NCI-H1092 treated with DMSO at 0.1 percent for 48 hours (cell line): Measurements from ENCODE around the gene RNASE8.

Source experiments
- DNase-seq: peaks from one replicate; lab custom pipeline; 2025; lab: John Stamatoyannopoulos, UW

The RNASE8 gene

DNA sequence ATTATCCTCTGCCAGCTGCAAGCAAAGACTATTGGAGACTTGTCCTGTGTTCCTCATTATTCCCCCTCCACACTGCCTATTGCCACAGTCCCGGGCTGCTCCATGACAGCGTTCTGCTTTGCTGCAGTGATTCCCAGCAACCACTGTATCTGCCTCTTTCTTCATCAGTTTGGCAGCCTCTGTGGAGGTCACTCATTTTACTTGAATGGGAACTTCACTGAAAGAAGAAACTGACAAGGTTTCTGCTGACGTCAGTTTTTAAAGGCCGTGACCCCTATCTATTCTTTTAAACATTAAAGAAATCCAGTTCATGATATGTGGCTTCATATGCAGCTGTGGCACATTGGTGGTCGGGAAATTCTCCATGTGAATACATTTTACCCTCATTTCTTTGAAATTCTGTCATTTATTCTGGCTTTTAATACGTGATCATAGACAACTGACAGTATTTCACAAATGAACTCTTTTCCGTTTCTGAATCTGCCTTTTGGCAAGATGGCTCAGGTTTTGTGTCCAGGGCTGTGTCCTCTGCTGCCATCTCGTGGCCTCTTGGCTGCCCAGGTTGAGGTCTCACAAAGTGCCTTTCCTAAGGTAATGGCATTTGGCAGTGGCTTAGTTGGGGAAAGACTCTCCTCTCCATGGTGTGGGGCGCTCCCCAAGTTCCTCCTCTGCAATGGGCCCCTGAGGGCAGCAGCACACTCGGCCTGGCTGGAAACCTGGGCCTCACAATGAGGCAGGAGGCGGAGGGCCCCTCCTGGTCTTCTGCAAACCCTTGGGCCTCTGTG lies 49.1 kb downstream of the RNASE8 start:
- peak; percentile 87 for DNase-seq

GRCh38 chr14:21107283-21107800 lies 49.7 kb downstream of the RNASE8 start:
- no peak for DNase-seq
